Astrocyte of the spinal cord (primary cell): ENCODE data around the gene TSPAN9.
A peak's percentile ranks its signal among the peaks of the same experiment; 100 is the strongest.

Experiments
- DNase-seq: peaks from one replicate; pipeline ENCODE4 v3.0.0; 2011; ENCODE audit warnings: low read depth, low spot score
- H3K4me3 ChIP-seq: 2 replicates; pipeline ENCODE4 v1.5.1; 2011; ENCODE audit warnings: low read depth, mild to moderate bottlenecking, low read length, moderate library complexity
- CTCF ChIP-seq: IDR thresholded peaks from 2 replicates; pipeline ENCODE4 v1.5.1; 2012; ENCODE audit warnings: low read depth, mild to moderate bottlenecking, low read length, inconsistent platforms
- in situ Hi-C: cut with HindIII; loops from 2 replicates; pipeline ENCODE4 v1.10.0; 2017; ENCODE audit warnings: low sequenced_read_pairs

TSPAN9 gene

GRCh38 chr12:3114671-3115070, 37.5 kb downstream of the TSPAN9 start:
- DNase-seq, result no peak
- in situ Hi-C loops, result no loop called here
- H3K4me3 ChIP-seq, result no peak overlapping the region
- no peak for TF ChIP-seq CTCF

GRCh38 chr12:3115078-3115477, 37.9 kb downstream of the TSPAN9 start:
- in situ Hi-C loops, result no loop called here
- H3K4me3 ChIP-seq, result no peak overlapping the region
- no peak for TF ChIP-seq CTCF
- no peak for DNase-seq

- peak; percentile 80 for DNase-seq
- in situ Hi-C loops, result no loop called here
- TF ChIP-seq CTCF, result no peak
- H3K4me3 ChIP-seq, result no peak overlapping the region
These were observed 39.1 kb downstream of the TSPAN9 start for GRCh38 chr12:3116106-3116844.

GRCh38 chr12:3117144-3117581, 40.0 kb downstream of the TSPAN9 start:
- peak; percentile 96 for DNase-seq
- H3K4me3 ChIP-seq, result no peak overlapping the region

GRCh38 chr12:3117591-3118015, 40.4 kb downstream of the TSPAN9 start:
- TF ChIP-seq CTCF, result no peak
- H3K4me3 ChIP-seq, result no peak overlapping the region
- in situ Hi-C loops, result no loop called here
- peak; percentile 95 for DNase-seq

More at GRCh38 chr12:3117144-3117581, 40.0 kb downstream of the TSPAN9 start:
- no peak for TF ChIP-seq CTCF
- in situ Hi-C loops, result no loop called here

- TF ChIP-seq CTCF, result no peak
- in situ Hi-C loops, result no loop called here
- no peak overlapping the region for H3K4me3 ChIP-seq
- DNase-seq, result no peak
These were observed 42.1 kb downstream of the TSPAN9 start for GRCh38 chr12:3119192-3119755.
